K562 (cell line): ENCODE data around the gene SMG5. TPM values are rescaled to one million over a fixed set of nuclear protein-coding genes. Genes with fewer than 3 reads are reported as not detected.
A peak's percentile ranks its signal among the peaks of the same experiment; 100 is the strongest.

Source experiments
- BRF1 ChIP-seq: IDR thresholded peaks from 3 replicates; pipeline ENCODE4 v1.6.1; 2011; ENCODE audit warnings: borderline replicate concordance, mild to moderate bottlenecking; ENCODE audit not compliant: insufficient read length; ENCODE audit errors: extremely low read depth
- DLX4 ChIP-seq: fragments of 250-450 bp; sonication (Bioruptor Pico); IDR thresholded peaks from 2 replicates; pipeline ENCODE4 v1.6.1; 2021; ENCODE audit warnings: mild to moderate bottlenecking
- DNMT1 ChIP-seq: fragments of 450-650 bp; IDR thresholded peaks from 2 replicates; pipeline ENCODE4 v1.6.1; 2016; ENCODE audit warnings: antibody characterized with exemption, mild to moderate bottlenecking
- FOXK1 ChIP-seq: sonication (generic); formaldehyde crosslinking; IDR thresholded peaks from 2 replicates; pipeline ENCODE4 v1.8.0; 2022; ENCODE audit warnings: missing genetic modification reagents, mild to moderate bottlenecking, borderline replicate concordance
- GTF2F1 ChIP-seq: IDR thresholded peaks from 2 replicates; pipeline ENCODE4 v1.6.1; 2011; ENCODE audit warnings: low read depth, low read length, improper control_type of control experiment
- HDAC1 ChIP-seq, 2 experiments: fragments of 450-650 bp; IDR thresholded peaks; 2 replicates each; pipeline ENCODE4 v1.6.1; 2016 to 2017; ENCODE audit warnings: inconsistent platforms in 1 of 2, mild to moderate bottlenecking in 1 of 2, moderate library complexity in 1 of 2
- HDAC3 ChIP-seq: fragments of 450-650 bp; IDR thresholded peaks from 2 replicates; pipeline ENCODE4 v1.6.1; 2018; ENCODE audit warnings: borderline replicate concordance, mild to moderate bottlenecking, moderate library complexity; ENCODE audit not compliant: partially characterized antibody
- MYNN ChIP-seq, 2 experiments: sonication (generic); formaldehyde crosslinking in 1 of 2; IDR thresholded peaks; 2 replicates each; pipeline versions ENCODE4 v1.5.0 to v1.6.1; 2016 to 2020; ENCODE audit warnings: antibody characterized with exemption in 1 of 2, missing genetic modification reagents in 1 of 2
- PHF21A ChIP-seq: fragments of 450-650 bp; IDR thresholded peaks from 2 replicates; pipeline ENCODE4 v1.6.1; 2017; ENCODE audit warnings: low read depth, borderline replicate concordance
- STAT6 ChIP-seq: sonication (generic); formaldehyde crosslinking; IDR thresholded peaks from 2 replicates; pipeline ENCODE4 v1.8.1; 2023; ENCODE audit warnings: mild to moderate bottlenecking, missing genetic modification reagents
- TCF3 ChIP-seq: sonication (generic); formaldehyde crosslinking; IDR thresholded peaks from 2 replicates; pipeline ENCODE4 v1.4.0; 2020; ENCODE audit warnings: mild to moderate bottlenecking, missing genetic modification reagents
- ZKSCAN1 ChIP-seq: fragments of 150-350 bp; IDR thresholded peaks from 2 replicates; pipeline ENCODE4 v1.6.1; 2016; ENCODE audit warnings: low read depth, low read length
- ZNF431 ChIP-seq: sonication (generic); formaldehyde crosslinking; IDR thresholded peaks from 2 replicates; pipeline ENCODE4 v1.8.0; 2022; ENCODE audit warnings: mild to moderate bottlenecking, missing genetic modification reagents
- ZNF586 ChIP-seq: fragments of 450-650 bp; formaldehyde crosslinking; conservative IDR thresholded peaks from 2 replicates; pipeline ENCODE4 v1.4.0; 2020; ENCODE audit warnings: mild to moderate bottlenecking, moderate library complexity
- ZNF695 ChIP-seq: fragments of 450-650 bp; formaldehyde crosslinking; IDR thresholded peaks from 2 replicates; pipeline ENCODE4 v1.4.0; 2020; ENCODE audit warnings: mild to moderate bottlenecking, moderate library complexity
- polyA plus RNA-seq, 8 experiments: library from polyadenylated mRNA; depleted of rRNA in 4 of 8; stranded (reverse) in 5 of 8; unstranded in 3 of 8; fragments of >200 nt; fragmentation: Nextera tagmentation in 2 of 8; fragmentation: Illumina TruSeq in 1 of 8; extraction: Ambion mirVana in 2 of 8; extraction: Trizol in 1 of 8; gene quantifications; 2 replicates each; pipeline versions ENCODE4 v1.2.1 to v1.2.3, GENCODE V29; 2011 to 2014; ENCODE audit warnings: inconsistent platforms in 1 of 8, missing spikeins in 1 of 8
- total RNA-seq, 7 experiments: library from RNA; depleted of rRNA in 6 of 7; stranded (reverse); fragments of >200 nt in 6 of 7; fragmentation: Illumina TruSeq in 2 of 7; extraction: Trizol in 2 of 7; gene quantifications; 2 replicates each; pipeline versions ENCODE4 v1.2.1 to v1.2.3, GENCODE V29; 2011 to 2021; ENCODE audit warnings: low replicate concordance in 1 of 7
- TF ChIP-seq, protein P1 (sequence below): sonication (generic); formaldehyde crosslinking; IDR thresholded peaks from 2 replicates; pipeline ENCODE4 v1.8.0; 2022; ENCODE audit warnings: mild to moderate bottlenecking, missing genetic modification reagents
- TF ChIP-seq, protein P2 (sequence below): fragments of 200-800 bp; sonication (Bioruptor generic); IDR thresholded peaks from 2 replicates; pipeline ENCODE4 v1.6.1; 2017; ENCODE audit warnings: missing genetic modification characterization, missing compliant biosample characterization
- TF ChIP-seq, protein P3 (sequence below): IDR thresholded peaks from 2 replicates; pipeline ENCODE4 v1.6.1; 2016; ENCODE audit warnings: missing genetic modification characterization, missing compliant biosample characterization
- TF ChIP-seq, protein P4 (sequence below): sonication (generic); formaldehyde crosslinking; IDR thresholded peaks from 2 replicates; pipeline ENCODE4 v1.8.0; 2022; ENCODE audit warnings: missing genetic modification reagents, mild to moderate bottlenecking, moderate library complexity, borderline replicate concordance

Gene SMG5
- total and polyA plus RNA-seq, 9 of the 15 experiments (the other 6 are each of a cell fraction or from before 2014, with no cell fraction given) = 1.4 to 85.9 (median 53.0) TPM

DNA sequence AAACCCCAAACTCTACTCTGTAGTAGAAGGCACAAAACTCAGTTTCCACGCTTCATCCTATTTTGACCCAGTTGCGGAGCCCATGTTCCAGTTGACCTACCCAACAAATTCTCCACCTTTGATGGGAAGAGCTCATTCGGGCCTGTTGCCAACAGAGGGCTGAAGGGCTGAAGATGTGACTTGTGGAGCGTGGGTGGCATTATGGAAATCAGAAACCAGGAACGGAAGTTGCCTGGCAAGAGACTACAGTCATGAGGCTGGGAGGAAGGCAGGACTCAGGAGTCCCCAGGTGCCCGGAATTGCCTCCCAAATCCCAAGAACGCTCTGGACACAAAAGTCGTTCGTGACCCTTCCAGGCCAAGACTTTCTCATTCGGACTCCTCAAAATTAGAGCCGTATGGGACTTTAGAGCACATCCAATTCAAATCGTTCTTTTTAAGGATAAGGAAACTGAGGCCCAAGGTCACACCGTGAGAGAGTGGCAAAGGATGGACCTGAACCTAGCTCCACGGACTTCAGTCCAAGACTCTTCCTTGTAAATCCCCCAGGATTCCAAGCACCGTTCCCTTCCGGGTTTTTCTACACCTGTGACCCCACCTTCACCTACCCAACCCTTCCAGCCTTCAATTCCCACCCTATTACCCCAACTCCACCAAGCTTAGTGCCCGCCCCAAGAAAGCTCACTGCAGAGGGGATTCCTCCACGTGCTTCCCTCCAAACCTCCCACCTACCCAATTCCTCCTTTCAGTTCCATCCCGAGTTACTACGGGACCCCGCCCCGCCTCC is 739 bp downstream of the SMG5 start (continued):
- no peak for TF ChIP-seq DLX4 (CRISPR knock-in tag)
- no peak for TF ChIP-seq PHF21A
- TF ChIP-seq, protein P1, sequence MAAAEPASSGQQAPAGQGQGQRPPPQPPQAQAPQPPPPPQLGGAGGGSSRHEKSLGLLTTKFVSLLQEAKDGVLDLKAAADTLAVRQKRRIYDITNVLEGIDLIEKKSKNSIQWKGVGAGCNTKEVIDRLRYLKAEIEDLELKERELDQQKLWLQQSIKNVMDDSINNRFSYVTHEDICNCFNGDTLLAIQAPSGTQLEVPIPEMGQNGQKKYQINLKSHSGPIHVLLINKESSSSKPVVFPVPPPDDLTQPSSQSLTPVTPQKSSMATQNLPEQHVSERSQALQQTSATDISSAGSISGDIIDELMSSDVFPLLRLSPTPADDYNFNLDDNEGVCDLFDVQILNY (CRISPR knock-in tag) = no peak
- TF ChIP-seq ZNF586 (CRISPR knock-in tag) = no peak
- no peak for TF ChIP-seq TCF3 (CRISPR knock-in tag)
- TF ChIP-seq, protein P2, sequence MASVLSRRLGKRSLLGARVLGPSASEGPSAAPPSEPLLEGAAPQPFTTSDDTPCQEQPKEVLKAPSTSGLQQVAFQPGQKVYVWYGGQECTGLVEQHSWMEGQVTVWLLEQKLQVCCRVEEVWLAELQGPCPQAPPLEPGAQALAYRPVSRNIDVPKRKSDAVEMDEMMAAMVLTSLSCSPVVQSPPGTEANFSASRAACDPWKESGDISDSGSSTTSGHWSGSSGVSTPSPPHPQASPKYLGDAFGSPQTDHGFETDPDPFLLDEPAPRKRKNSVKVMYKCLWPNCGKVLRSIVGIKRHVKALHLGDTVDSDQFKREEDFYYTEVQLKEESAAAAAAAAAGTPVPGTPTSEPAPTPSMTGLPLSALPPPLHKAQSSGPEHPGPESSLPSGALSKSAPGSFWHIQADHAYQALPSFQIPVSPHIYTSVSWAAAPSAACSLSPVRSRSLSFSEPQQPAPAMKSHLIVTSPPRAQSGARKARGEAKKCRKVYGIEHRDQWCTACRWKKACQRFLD (CRISPR knock-in tag) = no peak
- TF ChIP-seq FOXK1 (CRISPR knock-in tag) = no peak
- TF ChIP-seq BRF1 = no peak
- no peak for TF ChIP-seq ZKSCAN1
- TF ChIP-seq, protein P3, sequence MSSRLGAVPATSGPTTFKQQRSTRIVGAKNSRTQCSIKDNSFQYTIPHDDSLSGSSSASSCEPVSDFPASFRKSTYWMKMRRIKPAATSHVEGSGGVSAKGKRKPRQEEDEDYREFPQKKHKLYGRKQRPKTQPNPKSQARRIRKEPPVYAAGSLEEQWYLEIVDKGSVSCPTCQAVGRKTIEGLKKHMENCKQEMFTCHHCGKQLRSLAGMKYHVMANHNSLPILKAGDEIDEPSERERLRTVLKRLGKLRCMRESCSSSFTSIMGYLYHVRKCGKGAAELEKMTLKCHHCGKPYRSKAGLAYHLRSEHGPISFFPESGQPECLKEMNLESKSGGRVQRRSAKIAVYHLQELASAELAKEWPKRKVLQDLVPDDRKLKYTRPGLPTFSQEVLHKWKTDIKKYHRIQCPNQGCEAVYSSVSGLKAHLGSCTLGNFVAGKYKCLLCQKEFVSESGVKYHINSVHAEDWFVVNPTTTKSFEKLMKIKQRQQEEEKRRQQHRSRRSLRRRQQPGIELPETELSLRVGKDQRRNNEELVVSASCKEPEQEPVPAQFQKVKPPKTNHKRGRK (tag) = no peak
- no peak for TF ChIP-seq DNMT1
- TF ChIP-seq, protein P4, sequence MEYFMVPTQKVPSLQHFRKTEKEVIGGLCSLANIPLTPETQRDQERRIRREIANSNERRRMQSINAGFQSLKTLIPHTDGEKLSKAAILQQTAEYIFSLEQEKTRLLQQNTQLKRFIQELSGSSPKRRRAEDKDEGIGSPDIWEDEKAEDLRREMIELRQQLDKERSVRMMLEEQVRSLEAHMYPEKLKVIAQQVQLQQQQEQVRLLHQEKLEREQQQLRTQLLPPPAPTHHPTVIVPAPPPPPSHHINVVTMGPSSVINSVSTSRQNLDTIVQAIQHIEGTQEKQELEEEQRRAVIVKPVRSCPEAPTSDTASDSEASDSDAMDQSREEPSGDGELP (CRISPR knock-in tag) = no peak
- no peak for TF ChIP-seq ZNF695 (CRISPR knock-in tag)
- TF ChIP-seq STAT6 (CRISPR knock-in tag) = no peak
- peak in 1 of 2 experiments; percentile 76; a peak in 1 of 4 replicates for TF ChIP-seq HDAC1 (IDR thresholded peaks at IDR 0.05)
- TF ChIP-seq GTF2F1 = no peak
- TF ChIP-seq MYNN (IDR thresholded peaks at IDR 0.05) = no peak
- TF ChIP-seq MYNN (CRISPR knock-in tag; IDR thresholded peaks at IDR 0.05) = no peak
- 0 out of 2 replicates have a peak, but pooled peaks have one; percentile 13 for TF ChIP-seq ZNF431 (CRISPR knock-in tag)
- no peak for TF ChIP-seq HDAC3
